DND-41 (cell line): ENCODE data around the gene MRPL40.

Experiments
- ATAC-seq: fragments of 200-7000 bp; cut with Tn5 transposase; 3 replicates; pipeline ENCODE4 v1.9.1; 2021; ENCODE audit warnings: low read depth; ENCODE audit not compliant: insufficient read depth
- DNase-seq: peaks from one replicate; pipeline ENCODE4 v3.0.0-alpha.2; 2020
- H2AFZ ChIP-seq: 2 replicates; pipeline ENCODE4 v1.6.0; 2012; ENCODE audit warnings: low read depth, low read length
- H3K27ac ChIP-seq: 2 replicates; pipeline ENCODE4 v1.5.1; 2012; ENCODE audit warnings: low read length, inconsistent platforms
- H3K27me3 ChIP-seq: fragments of 200-600 bp; sonication (generic); 2 replicates; pipeline ENCODE4 v1.6.0; 2012; ENCODE audit warnings: low read length, mild to moderate bottlenecking, inconsistent platforms; ENCODE audit not compliant: insufficient read depth, poor library complexity
- H3K36me3 ChIP-seq: 2 replicates; pipeline ENCODE4 v1.5.1; 2012; ENCODE audit warnings: low read length, inconsistent platforms; ENCODE audit not compliant: insufficient read depth
- H3K4me1 ChIP-seq: 2 replicates; pipeline ENCODE4 v1.5.1; 2012; ENCODE audit warnings: mild to moderate bottlenecking, low read length; ENCODE audit not compliant: insufficient read depth
- H3K4me2 ChIP-seq: 2 replicates; pipeline ENCODE4 v1.6.0; 2012; ENCODE audit warnings: mild to moderate bottlenecking, moderate library complexity, low read length, inconsistent platforms; ENCODE audit not compliant: insufficient read depth
- H3K4me3 ChIP-seq, 2 experiments: fragments of 200-600 bp in 1 of 2; shearing (Covaris generic) in 1 of 2; 2 replicates each; pipeline ENCODE4 v1.5.1; 2012 to 2016; ENCODE audit warnings: inconsistent platforms in 2 of 2, low read length in 2 of 2, mild to moderate bottlenecking in 2 of 2, low read depth in 1 of 2, moderate library complexity in 1 of 2
- H3K79me2 ChIP-seq: 2 replicates; pipeline ENCODE4 v1.6.0; 2012; ENCODE audit warnings: low read length, inconsistent platforms; ENCODE audit not compliant: insufficient read depth
- H3K9ac ChIP-seq: 2 replicates; pipeline ENCODE4 v1.6.0; 2012; ENCODE audit warnings: low read depth, mild to moderate bottlenecking, inconsistent platforms, low read length, moderate library complexity
- H3K9me3 ChIP-seq: 2 replicates; pipeline ENCODE4 v1.5.1; 2012; ENCODE audit warnings: low read length, moderate library complexity, mild to moderate bottlenecking, inconsistent platforms; ENCODE audit not compliant: insufficient read depth, severe bottlenecking
- H4K20me1 ChIP-seq: 2 replicates; pipeline ENCODE4 v1.6.0; 2012; ENCODE audit warnings: low read length; ENCODE audit not compliant: insufficient read depth
- EZH2 ChIP-seq: IDR thresholded peaks from 3 replicates; pipeline ENCODE4 v1.6.1; 2012; ENCODE audit warnings: borderline replicate concordance, low read depth, mild to moderate bottlenecking, moderate library complexity, low read length, inconsistent platforms; ENCODE audit not compliant: severe bottlenecking
- TF ChIP-seq, protein P1 (sequence below): IDR thresholded peaks from 2 replicates; pipeline ENCODE4 v1.5.1; 2012; ENCODE audit warnings: borderline replicate concordance, low read length, moderate library complexity, mild to moderate bottlenecking; ENCODE audit not compliant: poor library complexity, severe bottlenecking; ENCODE audit errors: extremely low read depth

The MRPL40 gene

GRCh38 chr22:19394274-19395050, 37.9 kb upstream of the MRPL40 start:
- TF ChIP-seq EZH2: no peak
- TF ChIP-seq, protein P1, sequence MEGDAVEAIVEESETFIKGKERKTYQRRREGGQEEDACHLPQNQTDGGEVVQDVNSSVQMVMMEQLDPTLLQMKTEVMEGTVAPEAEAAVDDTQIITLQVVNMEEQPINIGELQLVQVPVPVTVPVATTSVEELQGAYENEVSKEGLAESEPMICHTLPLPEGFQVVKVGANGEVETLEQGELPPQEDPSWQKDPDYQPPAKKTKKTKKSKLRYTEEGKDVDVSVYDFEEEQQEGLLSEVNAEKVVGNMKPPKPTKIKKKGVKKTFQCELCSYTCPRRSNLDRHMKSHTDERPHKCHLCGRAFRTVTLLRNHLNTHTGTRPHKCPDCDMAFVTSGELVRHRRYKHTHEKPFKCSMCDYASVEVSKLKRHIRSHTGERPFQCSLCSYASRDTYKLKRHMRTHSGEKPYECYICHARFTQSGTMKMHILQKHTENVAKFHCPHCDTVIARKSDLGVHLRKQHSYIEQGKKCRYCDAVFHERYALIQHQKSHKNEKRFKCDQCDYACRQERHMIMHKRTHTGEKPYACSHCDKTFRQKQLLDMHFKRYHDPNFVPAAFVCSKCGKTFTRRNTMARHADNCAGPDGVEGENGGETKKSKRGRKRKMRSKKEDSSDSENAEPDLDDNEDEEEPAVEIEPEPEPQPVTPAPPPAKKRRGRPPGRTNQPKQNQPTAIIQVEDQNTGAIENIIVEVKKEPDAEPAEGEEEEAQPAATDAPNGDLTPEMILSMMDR: no peak
- no peak overlapping the region for H2AFZ ChIP-seq
- ATAC-seq (no peak), DNase-seq (no peak)
- no peaks in the 10 kb centered on the region for H3K27me3 ChIP-seq
- H4K20me1 ChIP-seq: no peaks in the 10 kb centered on the region
- peaks cover 94% of the 10 kb centered on the region for H3K36me3 ChIP-seq
- H3K4me1 ChIP-seq: no peaks in the 10 kb centered on the region
- no peak overlapping the region for H3K9ac ChIP-seq
- no peaks in the 10 kb centered on the region for H3K79me2 ChIP-seq
- H3K4me2 ChIP-seq: no peak overlapping the region
- H3K27ac ChIP-seq: no peak overlapping the region
- no peak overlapping the region for H3K4me3 ChIP-seq
- no peaks in the 10 kb centered on the region for H3K9me3 ChIP-seq

DNA sequence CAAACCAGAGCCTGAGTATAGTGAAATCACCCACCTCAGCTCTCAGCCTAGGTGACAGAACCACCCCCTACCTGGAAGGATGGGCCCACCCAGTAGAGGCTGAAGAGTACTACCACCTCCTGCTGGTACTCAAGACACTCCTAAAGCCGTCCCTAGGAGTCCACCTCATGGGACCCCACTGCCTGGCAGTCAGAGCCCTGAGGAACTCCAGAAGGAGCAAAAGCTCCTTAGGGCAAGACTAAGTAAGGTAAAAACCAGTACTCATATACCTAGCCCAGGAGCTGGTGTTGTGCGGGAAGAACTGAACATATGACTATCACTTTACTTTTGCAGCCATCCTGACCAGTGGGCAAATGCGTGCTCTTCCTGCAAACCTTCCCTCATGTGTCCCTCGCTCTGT, 37.1 kb upstream of the MRPL40 start:
- TF ChIP-seq, protein P1: peak; percentile 3
- no peak for TF ChIP-seq EZH2
- DNase-seq (no peak), ATAC-seq (no peak)
- H3K4me2 ChIP-seq: no peak overlapping the region
- H3K27ac ChIP-seq: no peak overlapping the region
- no peak overlapping the region for H3K9ac ChIP-seq
- H3K9me3 ChIP-seq: no peaks in the 10 kb centered on the region
- H3K79me2 ChIP-seq: no peaks in the 10 kb centered on the region
- H2AFZ ChIP-seq: no peak overlapping the region
- peaks cover 89% of the 10 kb centered on the region for H3K36me3 ChIP-seq
- H4K20me1 ChIP-seq: no peaks in the 10 kb centered on the region
- no peaks in the 10 kb centered on the region for H3K27me3 ChIP-seq
- H3K4me3 ChIP-seq: no peak overlapping the region
- no peaks in the 10 kb centered on the region for H3K4me1 ChIP-seq

DNA sequence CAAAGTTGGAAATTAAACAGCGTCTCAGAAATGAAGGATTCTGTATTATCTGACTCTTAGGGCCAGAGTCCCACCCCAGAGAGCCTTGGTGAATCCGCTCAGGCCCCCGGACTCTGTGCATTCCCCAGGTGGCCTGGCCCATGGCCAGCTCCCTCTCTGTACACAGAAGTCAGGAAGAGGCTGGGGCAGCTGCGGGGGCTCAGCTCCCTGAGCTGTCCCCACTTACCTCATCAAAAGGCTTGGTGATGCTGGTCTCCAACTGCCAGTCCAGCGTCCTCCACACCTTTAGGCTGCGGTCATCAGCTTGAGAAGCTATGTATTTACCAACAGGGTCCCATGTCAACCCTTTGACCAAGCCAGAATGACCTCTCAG, 35.8 kb upstream of the MRPL40 start:
- no peak overlapping the region for H3K4me3 ChIP-seq
- H3K9ac ChIP-seq: no peak overlapping the region
- ATAC-seq (no peak), DNase-seq (no peak)
- H3K36me3 ChIP-seq: peaks cover 91% of the 10 kb centered on the region
- H2AFZ ChIP-seq: no peak overlapping the region
- no peaks in the 10 kb centered on the region for H3K79me2 ChIP-seq
- no peaks in the 10 kb centered on the region for H3K27me3 ChIP-seq
- no peaks in the 10 kb centered on the region; the same call in 1 of the 2 replicates for H4K20me1 ChIP-seq
- H3K9me3 ChIP-seq: no peaks in the 10 kb centered on the region
- H3K4me1 ChIP-seq: no peaks in the 10 kb centered on the region
- TF ChIP-seq, protein P1: no peak
- no peak for TF ChIP-seq EZH2
- H3K27ac ChIP-seq: 0 out of 2 replicates have a peak overlapping the region, but pooled peaks have one; percentile 1
- no peak overlapping the region for H3K4me2 ChIP-seq
